ENCODE data around the gene FHIP1A. TPM values are rescaled to one million over a fixed set of nuclear protein-coding genes. Genes with fewer than 3 reads are reported as not detected.

FHIP1A gene
- total RNA-seq, 1 experiment from 2014 or later: 14.8 TPM

GRCh38 chr4:151402145-151402865 lies 6.7 kb upstream of the FHIP1A start:
- ChIA-PET CTCF (no interaction called here), POLR2A (no interaction called here), RAD21 (ENCODE audit: low non-redundant PET in 1 of 2, low total read pairs in 2 of 2, uncharacterized antibody in 2 of 2, unreplicated experiment in 2 of 2) (interaction anchor here in 1 of 2 experiments (0.6 kb wide), 1 partner anchor 13 kb away, joined by 3 read pairs; no protein-coding TSS in a partner anchor)
- Histone ChIP-seq H3K9me3 (ENCODE audit: control insufficient read depth in 1 of 2, insufficient read depth in 1 of 2, low read depth in 1 of 2, low read length in 2 of 2) (no peaks in the 10 kb centered on the region), H3K9me2 (ENCODE audit: insufficient read depth) (0 out of 2 replicates have a peak, but pooled peaks cover 3% of the 10 kb centered on the region), H3K79me2 (ENCODE audit: insufficient read depth, low read length) (no peaks in the 10 kb centered on the region), H4K20me1 (ENCODE audit: insufficient read depth) (no peaks in the 10 kb centered on the region), H3K9ac (ENCODE audit: low read length) (no peak overlapping the region), H3K4me1 (ENCODE audit: control insufficient read depth in 1 of 2, insufficient read depth in 2 of 2, low read length in 2 of 2) (no peaks in the 10 kb centered on the region), H3K27me3 (ENCODE audit: insufficient read depth, low read length) (no peaks in the 10 kb centered on the region), H3K4me2 (ENCODE audit: low read length) (no peak overlapping the region), H3K4me3 (replicated peaks in 1 of 2; ENCODE audit: low read depth in 1 of 2, low read length in 2 of 2) (no peak overlapping the region), H3K36me3 (ENCODE audit: control insufficient read depth in 1 of 2, insufficient read depth in 2 of 2, low read length in 2 of 2) (no peaks in the 10 kb centered on the region), H3K27ac (ENCODE audit: low read depth, low read length) (no peak overlapping the region), H2AFZ (ENCODE audit: low read depth, low read length, poor library complexity, severe bottlenecking) (no peak overlapping the region)
- BruUV-seq (replicated peaks): no TSS peak
- ATAC-seq (no peak), DNase-seq (ENCODE audit: low read depth, low spot score) (no peak)
- intact Hi-C loops (cut with micrococcal nuclease): no loop called here
- TF ChIP-seq SRF (IDR thresholded peaks at IDR 0.05; ENCODE audit: low read depth) (no peak), POLR2AphosphoS5 (IDR thresholded peaks at IDR 0.05; ENCODE audit: low read depth, low read length) (no peak), EZH2 (IDR thresholded peaks at IDR 0.05) (no peak), RAD21 (IDR thresholded peaks at IDR 0.05; ENCODE audit: low read depth) (no peak), CTCF (IDR thresholded peaks at IDR 0.05 in 2 of 3, conservative IDR thresholded peaks at IDR 0.05 in 1 of 3; ENCODE audit: borderline replicate concordance in 1 of 3, insufficient read depth in 1 of 3, low read depth in 2 of 3, low read length in 2 of 3) (no peak), CEBPB (IDR thresholded peaks at IDR 0.05; ENCODE audit: low read depth) (no peak), SIN3A (IDR thresholded peaks at IDR 0.05; ENCODE audit: low read depth) (no peak), ZBTB33 (IDR thresholded peaks at IDR 0.05; ENCODE audit: extremely low read depth, insufficient replicate concordance, low read length) (no peak), FOSL1 (IDR thresholded peaks at IDR 0.05; ENCODE audit: low read depth) (no peak), ELF1 (IDR thresholded peaks at IDR 0.05; ENCODE audit: borderline replicate concordance, low read depth) (no peak)
- TF ChIP-seq, protein P1, sequence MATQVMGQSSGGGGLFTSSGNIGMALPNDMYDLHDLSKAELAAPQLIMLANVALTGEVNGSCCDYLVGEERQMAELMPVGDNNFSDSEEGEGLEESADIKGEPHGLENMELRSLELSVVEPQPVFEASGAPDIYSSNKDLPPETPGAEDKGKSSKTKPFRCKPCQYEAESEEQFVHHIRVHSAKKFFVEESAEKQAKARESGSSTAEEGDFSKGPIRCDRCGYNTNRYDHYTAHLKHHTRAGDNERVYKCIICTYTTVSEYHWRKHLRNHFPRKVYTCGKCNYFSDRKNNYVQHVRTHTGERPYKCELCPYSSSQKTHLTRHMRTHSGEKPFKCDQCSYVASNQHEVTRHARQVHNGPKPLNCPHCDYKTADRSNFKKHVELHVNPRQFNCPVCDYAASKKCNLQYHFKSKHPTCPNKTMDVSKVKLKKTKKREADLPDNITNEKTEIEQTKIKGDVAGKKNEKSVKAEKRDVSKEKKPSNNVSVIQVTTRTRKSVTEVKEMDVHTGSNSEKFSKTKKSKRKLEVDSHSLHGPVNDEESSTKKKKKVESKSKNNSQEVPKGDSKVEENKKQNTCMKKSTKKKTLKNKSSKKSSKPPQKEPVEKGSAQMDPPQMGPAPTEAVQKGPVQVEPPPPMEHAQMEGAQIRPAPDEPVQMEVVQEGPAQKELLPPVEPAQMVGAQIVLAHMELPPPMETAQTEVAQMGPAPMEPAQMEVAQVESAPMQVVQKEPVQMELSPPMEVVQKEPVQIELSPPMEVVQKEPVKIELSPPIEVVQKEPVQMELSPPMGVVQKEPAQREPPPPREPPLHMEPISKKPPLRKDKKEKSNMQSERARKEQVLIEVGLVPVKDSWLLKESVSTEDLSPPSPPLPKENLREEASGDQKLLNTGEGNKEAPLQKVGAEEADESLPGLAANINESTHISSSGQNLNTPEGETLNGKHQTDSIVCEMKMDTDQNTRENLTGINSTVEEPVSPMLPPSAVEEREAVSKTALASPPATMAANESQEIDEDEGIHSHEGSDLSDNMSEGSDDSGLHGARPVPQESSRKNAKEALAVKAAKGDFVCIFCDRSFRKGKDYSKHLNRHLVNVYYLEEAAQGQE (IDR thresholded peaks at IDR 0.05; ENCODE audit: low read depth): no peak
